Stimulated activated CD8-positive, alpha-beta memory T cell treated with anti-CD3 and anti-CD28 coated beads, Interleukin-15, amount 100 ng/mL, for 24 hours (primary cell): ENCODE data around the gene EIPR1.

ENCODE experiments used
- DNase-seq: peaks from one replicate; pipeline ENCODE4 v3.0.0-alpha.2; 2020; ENCODE audit warnings: low read depth

EIPR1 gene

DNA sequence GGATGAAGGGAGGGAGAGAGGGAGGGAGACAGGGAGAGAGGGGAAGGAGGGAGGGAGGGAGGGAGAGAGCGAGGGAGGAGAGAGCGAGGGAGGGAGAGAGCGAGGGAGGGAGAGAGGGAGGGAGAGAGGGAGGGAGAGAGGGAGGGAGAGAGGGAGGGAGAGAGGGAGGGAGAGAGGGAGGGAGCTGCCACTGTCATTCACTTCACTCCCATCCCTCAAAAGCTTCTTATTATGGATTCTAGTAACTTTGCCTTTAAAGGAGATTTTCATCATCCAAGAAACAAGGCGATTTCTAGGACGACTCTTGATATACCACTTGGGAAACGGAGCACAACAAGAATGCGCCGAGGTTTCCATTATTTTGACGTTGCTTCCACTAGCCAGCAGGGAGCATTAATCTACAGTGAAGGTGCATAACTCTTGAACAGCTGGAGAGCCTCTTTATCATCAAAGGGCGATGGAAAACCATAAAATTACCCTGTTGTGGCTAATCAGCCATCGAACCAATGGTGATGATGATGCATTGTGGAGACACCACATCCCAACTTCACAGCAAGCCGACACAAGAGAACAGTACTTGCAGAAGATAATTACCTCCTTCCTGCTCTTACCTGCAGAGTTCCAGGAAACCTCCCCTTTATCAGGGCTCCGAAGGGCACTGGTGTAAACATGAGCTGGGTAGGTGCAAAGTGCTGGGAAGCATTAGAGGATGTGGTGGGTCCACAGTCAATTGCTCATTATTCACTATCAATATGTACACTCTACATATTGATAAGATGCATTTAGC, 130.5 kb downstream of the EIPR1 start:
- DNase-seq, result no peak

DNA sequence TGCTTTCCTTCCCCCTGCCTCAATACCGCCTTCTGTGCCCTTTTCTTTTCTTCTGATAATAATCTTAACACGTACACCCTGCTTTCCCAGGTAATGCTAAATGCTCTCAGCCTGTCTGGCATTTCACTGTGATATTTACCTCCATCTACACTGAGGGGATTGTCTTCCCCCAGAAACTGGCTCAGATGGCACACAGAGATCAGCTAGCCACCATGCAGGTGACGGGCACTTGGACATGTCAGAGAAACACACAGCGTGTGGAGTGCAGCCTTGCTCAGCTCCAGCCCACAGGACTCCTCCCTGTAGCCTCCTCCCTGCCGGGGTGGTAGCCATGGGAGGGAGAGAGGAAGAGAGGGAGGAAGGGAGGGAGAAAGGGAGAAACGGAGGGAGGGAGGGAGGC, 131.2 kb downstream of the EIPR1 start:
- DNase-seq, result no peak

DNA sequence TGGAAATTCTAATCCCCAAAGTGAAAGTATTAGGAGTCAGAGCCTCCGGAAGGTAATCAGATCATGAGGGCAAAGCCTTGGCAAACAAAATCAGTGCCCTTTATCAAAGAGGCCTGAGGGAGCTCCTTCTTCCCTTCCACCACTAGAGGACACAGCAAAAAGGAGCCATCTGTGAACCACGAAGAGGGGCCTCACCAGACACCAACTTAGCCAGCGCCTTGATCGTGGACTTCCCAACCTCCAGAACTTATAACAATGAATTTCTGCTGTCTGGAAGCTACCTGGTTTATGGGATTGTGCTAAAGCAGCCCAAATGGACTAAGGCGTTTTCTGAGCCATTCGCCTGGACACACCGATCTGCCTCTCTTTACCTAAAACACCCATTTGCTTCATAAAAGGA, 133.1 kb downstream of the EIPR1 start:
- DNase-seq, result no peak

DNA sequence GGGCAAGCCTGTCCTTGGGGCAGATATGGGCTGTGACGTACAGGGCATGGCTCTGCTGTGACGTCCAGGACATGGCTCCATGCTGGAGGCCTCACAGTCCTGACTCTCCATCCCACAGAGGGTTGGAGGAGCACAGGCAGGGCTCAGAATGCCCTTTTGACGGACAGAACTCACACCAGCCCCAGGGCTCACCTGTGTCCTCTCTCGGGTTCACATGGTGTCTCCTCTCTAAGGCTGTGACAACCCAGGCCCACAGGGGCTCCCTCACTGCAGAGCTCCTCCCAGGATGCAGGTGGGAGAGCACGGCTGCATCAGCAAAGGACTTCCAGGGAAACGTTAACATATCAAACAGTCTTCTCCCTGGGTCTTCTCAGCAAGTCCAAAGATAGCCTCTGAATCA, 133.8 kb downstream of the EIPR1 start:
- DNase-seq, result no peak

DNA sequence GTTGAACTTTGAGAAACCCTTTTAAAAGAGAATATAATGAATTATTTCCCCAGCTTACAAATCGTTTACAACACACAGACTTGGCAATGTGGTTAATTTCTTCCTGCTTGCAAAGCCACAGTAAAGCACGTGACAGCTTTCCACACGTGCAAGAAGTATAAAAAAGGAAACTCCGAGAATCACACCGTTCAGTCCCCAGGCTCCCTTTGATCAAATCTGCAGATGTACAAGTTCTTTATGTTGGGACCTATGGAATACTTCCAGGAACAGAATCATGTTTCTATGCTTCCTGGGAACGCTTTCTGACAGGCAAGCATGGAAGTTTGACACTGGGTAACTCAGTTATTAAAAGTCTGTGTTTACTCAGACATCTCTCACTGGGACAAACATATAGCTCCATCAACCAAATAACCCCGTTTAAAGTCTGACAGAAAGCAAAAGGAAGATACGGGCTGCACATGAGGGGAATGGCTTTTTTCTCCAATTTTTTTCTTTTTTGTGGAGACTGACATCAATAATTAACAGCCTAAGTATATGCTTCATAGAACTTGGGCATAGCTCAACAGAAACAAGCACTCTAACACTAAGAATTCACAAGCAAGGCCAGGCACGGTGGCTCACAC, 134.8 kb downstream of the EIPR1 start:
- no peak for DNase-seq

DNA sequence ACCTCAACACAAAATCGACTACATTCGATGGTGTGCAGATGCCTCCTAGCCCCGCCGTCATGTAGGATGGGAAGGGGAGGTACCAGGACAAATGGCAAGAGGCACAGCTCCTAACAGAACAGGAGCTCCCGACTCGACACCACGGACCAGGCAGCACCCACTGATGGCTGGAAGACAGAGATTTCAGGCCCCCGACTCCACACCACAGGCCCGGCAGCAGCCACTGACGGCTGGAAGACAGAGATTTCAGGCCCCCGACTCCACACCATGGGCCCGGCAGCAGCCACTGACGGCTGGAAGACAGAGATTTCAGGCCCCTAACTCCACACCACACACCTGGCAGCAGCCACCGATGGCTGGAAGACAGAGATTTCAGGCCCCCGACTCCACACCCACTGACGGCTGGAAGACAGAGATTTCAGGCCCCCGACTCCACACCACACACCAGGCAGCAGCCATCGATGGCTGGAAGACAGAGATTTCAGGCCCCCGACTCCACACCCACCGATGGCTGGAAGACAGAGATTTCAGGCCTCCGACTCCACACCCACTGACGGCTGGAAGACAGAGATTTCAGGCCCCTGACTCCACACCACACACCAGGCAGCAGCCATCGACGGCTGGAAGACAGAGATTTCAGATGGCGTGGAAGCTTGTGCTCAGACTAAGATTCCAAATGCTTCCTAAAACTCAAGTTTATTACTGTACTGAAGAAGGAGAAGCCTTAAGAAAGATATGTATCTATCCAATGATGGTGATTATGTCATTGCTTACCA, 135.5 kb downstream of the EIPR1 start:
- no peak for DNase-seq

DNA sequence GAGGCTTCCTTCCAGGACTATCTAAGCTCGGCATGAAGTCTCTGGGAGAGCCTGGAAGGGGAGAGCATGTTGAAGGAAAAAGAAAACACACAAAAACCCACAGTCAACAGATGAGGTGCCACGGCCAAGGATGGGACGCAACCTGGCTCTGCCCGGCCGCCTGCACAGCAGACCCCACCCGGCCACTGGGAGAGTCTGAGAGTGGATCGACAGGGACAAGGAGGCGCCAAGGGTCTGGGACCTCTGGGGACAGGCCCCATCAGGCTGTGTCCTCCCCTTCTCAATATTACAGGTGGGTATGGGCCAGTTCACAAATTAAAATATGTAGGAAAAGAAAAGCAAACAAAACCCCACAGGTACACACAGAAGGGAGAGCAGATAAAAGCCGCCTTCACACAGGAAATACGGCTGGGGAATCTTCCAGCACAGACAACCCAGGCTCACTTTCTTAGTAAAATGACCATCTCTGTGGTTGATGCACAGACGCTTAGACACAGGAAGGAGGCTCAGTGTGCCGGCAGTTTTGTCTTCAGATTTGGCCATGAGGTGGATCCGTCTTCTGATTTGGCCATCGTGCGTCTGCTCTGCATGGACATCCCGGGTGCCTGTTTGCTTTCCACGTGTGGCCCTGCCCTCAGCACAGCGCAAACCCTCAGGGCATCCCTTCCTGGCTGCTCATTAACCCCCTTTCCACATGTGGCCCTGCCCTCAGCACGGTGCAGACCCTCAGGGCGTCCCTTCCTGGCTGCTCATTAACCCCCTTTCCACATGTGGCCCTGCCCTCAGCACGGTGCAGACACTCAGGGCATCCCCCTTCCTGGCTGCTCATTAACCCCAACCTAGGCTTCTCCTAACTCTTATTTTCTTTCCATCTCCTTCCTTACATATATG, 138.4 kb downstream of the EIPR1 start:
- no peak for DNase-seq

DNA sequence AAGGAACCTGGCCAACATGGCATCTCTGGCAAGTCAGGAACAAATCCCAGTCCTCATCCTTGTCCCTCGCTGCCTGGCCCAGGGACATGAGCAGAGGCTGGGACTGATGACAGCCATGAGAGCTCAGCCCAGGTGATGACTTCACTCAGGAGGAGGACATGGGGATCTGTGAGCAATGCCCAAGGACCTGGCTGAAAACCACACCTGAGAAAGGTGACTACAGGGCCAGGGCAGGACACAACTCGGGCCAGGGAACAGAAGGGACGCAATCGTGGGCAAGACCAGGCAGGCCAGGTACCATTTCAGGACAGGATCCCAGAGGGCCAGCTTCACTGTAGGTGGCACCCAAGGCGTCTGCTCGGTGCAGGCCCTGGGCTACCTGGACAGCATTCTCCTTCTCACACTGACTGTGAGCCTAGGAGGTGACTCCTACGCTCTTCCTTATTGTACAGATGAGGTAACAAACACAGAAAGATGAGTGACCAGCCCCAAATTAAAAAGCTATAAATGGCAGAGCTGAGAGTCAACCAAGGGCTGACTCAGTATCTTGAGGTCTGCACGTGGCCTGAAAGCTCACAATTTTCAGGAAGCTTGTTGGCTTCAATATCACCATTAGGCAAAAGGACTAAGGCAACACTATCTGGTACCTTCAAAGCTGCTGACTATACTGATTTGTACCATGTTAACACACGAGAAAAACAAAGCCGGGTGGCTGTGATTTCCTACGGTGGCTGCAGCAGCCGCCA, 141.1 kb downstream of the EIPR1 start:
- DNase-seq, result no peak

DNA sequence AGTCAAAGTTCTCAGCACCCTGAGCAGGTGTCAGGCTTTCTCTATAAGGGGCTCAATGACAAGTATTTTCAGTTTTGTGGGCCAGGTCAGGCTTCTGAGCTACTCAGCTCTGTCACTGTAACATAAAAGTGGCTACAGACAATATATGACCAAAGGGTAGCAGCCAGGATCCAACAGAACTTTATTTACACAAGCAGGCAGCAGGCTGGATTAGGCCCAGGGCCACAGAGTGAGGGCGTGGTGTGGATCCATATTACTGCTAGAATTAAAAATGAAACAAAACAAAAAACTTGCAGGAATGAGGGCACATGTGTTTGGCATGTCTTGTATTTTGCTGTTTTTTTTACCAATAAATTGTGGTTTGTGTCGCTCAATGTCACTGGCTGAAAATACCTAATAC, 143.7 kb downstream of the EIPR1 start:
- DNase-seq, result no peak

DNA sequence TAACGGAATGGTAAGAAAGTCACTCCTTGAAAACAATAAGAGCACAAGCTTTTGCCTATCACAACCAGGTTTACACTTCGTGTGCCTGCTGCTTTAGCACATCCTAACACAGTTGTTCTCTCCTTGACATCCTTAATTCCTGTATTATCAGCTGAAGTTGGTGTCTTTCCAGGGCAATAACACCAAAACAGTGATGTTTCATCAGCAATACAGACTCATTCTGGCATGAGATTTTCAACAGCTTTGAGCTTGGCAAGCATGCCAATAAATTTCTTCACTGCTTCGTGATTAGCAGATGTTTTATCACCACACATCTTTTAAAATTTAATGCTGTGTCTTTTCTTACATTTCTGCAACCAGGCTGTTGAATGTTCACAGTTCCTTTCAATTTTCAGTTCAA, 148.4 kb downstream of the EIPR1 start:
- no peak for DNase-seq

DNA sequence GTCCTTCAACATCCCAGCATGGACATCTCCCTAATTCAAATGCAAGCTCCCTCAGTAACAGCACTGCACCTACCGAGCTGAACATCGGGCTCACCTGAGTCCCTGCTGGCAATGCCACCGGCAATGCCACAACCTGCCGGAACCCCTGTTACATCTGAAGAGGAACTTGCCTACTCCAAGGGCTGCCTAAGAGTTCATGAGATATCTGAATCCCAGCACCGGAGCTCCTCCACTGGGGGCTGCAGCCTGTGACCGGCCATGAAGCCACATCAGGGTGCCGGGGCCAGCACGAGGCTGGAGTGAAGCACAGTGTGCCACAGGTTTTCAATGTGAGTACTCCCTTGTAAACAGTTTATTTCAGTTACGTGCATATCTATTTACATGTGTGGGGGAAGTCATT, 152.9 kb downstream of the EIPR1 start:
- DNase-seq, result no peak

DNA sequence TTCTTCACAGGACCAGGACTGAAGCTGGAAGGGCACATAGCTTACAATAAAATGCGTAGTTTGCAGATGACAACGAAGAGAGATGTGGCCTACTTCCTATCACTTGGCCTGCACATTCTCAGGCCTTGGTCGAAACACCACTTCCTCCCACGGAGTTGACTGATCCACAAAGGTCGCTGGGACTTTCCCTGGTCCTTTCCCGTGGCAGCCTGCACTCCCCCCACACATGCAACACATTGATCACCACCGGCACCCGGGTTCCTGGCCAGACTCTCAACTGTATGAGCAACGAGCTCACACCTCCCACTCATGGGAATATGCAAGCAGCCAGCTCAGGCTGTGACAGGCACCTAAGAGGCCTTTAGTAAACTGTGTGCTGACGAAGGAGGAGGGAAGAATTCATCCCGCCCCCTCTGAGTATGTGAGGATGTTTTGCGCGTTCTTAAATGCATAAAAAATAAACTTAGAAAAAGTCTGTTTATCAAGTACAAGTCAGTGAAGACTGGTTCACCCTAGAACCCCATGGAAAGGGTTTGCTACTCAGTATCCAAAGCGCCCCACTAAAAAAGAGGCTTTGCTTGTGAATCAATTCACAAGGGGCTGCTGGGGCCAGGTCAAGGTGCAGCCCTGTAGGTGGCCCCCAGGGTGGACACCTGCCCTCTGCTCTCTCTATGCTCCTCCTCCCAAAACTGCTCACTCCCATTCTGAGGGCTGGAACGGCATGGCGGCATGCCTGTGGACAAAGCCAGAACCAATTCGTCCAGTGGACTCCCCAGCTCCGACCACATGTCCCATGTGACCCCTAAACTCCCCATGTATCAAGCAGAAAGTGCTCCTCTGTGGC, 154.3 kb downstream of the EIPR1 start:
- peak; percentile 36 for DNase-seq

DNA sequence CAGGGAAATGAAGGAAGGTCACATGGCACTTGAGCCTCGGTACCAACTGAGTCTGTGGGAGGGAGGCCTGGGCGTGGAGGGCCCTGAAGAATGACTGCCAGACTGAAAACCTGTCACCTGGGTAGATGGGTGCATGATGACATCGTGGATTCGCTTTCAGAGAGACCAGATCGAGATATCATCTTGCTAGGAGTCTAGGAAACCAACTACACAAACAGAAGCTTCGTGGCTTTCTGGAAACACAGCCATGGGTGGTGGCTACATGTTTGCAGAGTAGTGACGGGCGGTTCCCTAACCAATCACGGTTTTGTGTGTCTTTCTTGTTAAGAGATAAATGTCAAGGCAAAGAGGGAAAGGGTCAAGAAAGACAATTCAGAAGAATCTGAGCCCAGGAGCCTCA, 155.0 kb downstream of the EIPR1 start:
- DNase-seq, result peak; percentile 9

DNA sequence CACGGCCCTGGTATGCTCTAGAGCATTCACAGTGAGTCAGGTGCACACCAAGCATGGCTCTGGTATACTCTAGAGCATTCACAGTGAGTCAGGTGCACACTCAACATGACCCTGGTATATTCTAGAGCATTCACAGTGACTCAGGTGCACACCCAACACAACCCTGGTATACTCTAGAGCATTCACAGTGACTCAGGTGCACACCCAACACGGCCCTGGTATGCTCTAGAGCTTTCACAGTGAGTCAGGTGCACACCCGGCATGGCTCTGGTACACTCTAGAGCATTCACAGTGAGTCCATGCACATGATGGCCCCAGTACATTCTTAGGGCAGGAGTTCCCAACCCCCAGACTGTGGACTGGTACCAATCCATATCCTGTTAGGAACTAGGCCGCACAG, 158.1 kb downstream of the EIPR1 start:
- DNase-seq, result no peak

DNA sequence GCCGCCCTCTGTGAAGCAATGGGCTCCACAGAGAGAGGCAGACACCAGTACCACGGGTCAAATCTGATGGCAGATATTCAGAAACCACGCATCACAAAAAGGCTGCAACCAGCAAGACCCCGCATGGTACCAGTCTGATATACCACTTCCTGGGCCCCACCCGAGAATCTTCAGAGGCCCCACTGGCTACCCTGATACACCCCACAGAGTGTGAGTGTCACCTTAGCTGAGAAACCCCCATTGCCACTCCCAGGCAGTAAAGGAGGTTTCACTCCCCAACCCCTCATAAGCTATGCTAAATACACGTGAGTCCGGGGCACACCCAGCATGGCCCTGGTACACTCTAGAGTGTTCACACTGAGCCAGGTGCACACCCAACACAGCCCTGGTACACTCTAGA, 160.0 kb downstream of the EIPR1 start:
- no peak for DNase-seq

DNA sequence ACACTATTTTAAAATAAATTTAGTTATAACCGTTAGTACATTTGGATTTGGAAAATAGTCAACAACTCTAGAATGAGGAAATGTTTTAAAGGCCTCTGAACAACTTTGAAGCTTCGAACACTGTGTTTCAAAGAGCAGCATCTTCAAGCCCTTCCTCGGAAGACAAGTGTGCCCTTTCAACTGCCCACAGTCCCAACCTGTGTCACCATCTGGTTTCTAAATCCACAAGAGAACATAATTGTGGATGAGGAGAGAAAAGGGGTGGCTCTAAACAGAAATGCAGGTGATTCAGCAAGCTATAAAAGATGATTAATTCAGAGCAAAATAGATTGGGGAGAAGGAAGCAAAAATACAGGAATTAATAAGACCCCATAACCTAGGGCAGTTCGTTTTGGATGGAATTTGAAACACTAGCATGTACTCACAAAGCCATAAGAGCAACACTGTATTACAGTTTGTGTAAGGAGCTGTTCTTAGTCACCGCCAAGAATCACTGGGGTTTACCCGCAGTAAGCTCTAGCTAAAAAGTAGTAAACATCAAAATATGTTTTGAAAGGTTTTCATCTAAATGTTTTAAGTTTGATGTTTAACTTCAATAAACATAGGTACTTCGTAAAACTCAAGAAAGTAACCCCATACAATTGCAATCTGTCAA, 160.7 kb downstream of the EIPR1 start:
- DNase-seq, result no peak

DNA sequence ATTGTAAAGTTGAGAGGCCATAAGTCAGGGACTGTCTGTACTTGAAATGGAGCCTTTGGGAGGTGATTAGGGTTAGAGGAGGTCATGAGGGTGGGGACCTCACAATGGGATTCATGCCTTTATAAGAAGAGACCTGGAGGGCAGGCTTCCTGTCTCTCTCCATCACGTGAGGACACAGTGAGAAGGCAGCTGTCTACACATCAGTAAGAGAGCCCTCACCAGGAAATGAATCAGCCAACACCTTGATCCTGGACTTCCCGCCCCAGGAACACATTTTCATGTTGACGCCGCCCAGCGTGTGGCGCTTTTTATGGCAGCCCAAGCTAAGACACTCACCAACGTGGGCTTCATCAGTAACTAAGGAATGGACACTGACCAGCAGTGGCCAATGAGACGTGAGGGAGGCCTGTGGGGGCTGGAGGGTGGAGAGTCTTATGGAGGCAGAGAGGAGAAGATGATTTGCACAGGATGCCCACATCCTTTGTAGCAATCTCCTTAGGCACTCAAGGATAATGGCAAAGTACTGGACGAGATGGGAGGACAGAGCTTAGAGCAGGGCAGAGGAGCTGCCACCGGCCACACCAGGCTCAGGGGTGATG, 162.7 kb downstream of the EIPR1 start:
- DNase-seq, result no peak

DNA sequence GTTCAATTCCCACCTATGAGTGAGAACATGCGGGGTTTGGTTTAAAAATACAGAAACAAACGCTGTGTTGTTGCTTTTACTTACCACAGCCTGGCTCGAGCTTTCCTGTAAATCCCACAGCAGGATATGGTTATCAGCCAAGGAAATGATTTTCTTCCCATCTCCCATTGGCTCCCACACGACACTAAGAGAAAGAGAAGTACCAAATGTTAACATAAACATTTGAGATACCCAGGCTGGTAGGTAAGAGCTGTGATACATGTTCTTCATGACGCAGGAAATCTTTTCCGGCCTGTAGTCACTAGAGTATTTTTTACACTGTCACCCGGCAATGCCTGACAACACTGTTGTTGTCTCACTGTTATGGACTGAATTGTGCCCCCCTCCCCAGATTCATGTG, 163.6 kb downstream of the EIPR1 start:
- no peak for DNase-seq

DNA sequence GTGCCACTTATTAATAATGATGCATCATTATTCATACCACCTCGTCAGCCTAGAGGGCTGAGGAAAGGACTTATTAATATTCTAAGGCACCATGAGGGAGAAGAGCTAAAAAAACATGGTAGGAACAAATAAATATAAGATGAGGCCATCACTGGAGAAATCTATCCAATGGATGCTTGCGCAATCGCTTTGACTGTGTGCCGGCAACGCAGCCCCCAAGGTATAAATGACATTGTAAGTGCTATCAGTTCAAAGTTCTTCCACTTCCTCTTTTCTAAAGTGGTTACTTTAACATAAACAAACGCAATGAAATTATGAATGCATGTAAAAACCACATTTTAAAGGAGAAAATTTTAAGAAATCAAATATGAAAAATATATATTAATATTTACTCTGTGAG, 164.6 kb downstream of the EIPR1 start:
- no peak for DNase-seq

DNA sequence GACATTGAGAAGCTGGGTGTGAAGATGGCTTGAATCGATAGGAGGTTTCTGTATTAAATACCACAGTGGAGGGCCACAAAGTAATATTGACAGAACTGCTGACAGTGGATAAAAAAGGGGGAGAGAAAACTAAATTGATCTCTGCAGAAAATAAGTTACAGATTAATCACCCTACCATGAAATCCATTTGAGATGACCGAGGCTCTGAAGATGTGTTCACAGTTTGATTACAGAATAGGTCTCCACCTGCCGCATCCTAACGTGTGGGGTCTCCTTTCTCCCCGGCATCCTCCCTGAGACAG, 165.6 kb downstream of the EIPR1 start:
- DNase-seq, result no peak
